ENCODE data around the gene RRP15. TPM values are rescaled to one million over a fixed set of nuclear protein-coding genes. Genes with fewer than 3 reads are reported as not detected.

The RRP15 gene
- total and polyA plus RNA-seq, 2 of the 13 experiments (the other 11 are each of a cell fraction or from before 2014, with no cell fraction given) = 2.1 to 37.5 TPM

DNA sequence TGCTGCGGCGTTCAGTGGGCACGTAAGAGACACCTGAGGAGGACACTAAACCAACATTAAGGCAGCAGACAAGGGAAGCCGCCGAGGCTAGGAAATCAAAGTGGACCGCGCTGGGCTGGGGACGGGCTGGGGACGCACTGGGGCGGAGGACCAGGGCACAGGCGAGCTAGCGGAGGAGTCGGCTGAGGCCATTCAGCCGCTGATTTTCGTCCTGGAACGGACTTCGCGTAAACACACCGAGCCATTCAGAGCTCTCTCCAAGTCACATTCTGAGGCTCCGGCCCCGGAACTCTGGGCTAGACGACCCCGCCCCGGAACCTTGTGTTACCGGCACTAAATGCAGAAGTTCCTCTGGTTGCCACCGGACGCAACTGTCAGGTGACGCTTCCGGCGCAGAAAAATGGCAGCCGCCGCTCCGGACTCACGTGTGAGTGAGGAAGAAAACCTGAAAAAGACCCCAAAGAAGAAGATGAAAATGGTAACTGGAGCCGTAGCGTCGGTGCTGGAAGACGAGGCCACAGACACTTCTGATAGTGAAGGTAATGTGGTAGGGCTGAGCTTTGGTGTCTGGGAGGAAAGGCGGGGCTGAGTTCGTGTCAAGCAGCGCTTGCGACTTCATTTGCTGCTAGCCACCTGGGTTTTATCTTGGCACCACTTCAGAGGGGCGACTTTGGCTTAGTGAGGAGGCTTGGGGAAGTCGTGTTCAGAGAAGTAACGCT is at the start of gene RRP15 (continued):
- TF ChIP-seq, protein P1, sequence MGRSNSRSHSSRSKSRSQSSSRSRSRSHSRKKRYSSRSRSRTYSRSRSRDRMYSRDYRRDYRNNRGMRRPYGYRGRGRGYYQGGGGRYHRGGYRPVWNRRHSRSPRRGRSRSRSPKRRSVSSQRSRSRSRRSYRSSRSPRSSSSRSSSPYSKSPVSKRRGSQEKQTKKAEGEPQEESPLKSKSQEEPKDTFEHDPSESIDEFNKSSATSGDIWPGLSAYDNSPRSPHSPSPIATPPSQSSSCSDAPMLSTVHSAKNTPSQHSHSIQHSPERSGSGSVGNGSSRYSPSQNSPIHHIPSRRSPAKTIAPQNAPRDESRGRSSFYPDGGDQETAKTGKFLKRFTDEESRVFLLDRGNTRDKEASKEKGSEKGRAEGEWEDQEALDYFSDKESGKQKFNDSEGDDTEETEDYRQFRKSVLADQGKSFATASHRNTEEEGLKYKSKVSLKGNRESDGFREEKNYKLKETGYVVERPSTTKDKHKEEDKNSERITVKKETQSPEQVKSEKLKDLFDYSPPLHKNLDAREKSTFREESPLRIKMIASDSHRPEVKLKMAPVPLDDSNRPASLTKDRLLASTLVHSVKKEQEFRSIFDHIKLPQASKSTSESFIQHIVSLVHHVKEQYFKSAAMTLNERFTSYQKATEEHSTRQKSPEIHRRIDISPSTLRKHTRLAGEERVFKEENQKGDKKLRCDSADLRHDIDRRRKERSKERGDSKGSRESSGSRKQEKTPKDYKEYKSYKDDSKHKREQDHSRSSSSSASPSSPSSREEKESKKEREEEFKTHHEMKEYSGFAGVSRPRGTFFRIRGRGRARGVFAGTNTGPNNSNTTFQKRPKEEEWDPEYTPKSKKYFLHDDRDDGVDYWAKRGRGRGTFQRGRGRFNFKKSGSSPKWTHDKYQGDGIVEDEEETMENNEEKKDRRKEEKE (IDR thresholded peaks at IDR 0.05) = no peak
- TF ChIP-seq ZFP82 (CRISPR knock-in tag; IDR thresholded peaks at IDR 0.05; ENCODE audit: borderline replicate concordance) (no peak), WIZ (CRISPR knock-in tag; IDR thresholded peaks at IDR 0.05) (peak; percentile 22; the same call in 1 of the 2 replicates), ZSCAN12 (CRISPR knock-in tag; IDR thresholded peaks at IDR 0.05) (no peak), ATM (IDR thresholded peaks at IDR 0.05; ENCODE audit: borderline replicate concordance) (no peak), ZNF788 (CRISPR knock-in tag; IDR thresholded peaks at IDR 0.05; ENCODE audit: borderline replicate concordance) (peak; percentile 95; the same call in 1 of the 2 replicates), CBX5 (CRISPR knock-in tag; IDR thresholded peaks at IDR 0.05; ENCODE audit: borderline replicate concordance) (peak; percentile 92; the same call in 1 of the 2 replicates), MLLT10 (CRISPR knock-in tag; IDR thresholded peaks at IDR 0.05) (no peak), ELF1 (CRISPR knock-in tag; IDR thresholded peaks at IDR 0.05) (peak; percentile 86), RXRB (CRISPR knock-in tag; IDR thresholded peaks at IDR 0.05; ENCODE audit: borderline replicate concordance) (peak; percentile 82), SALL1 (CRISPR knock-in tag; IDR thresholded peaks at IDR 0.05) (peak; percentile 79), ZSCAN31 (CRISPR knock-in tag; IDR thresholded peaks at IDR 0.05; ENCODE audit: low read depth) (peak; percentile 55; the same call in 1 of the 2 replicates), CHCHD3 (CRISPR knock-in tag; IDR thresholded peaks at IDR 0.05) (no peak), KAT7 (CRISPR knock-in tag; IDR thresholded peaks at IDR 0.05; ENCODE audit: borderline replicate concordance) (peak; percentile 76; the same call in 1 of the 2 replicates), SUZ12 (IDR thresholded peaks at IDR 0.05; ENCODE audit: low read depth, low read length) (no peak), TRIM24 (CRISPR knock-in tag; IDR thresholded peaks at IDR 0.05) (no peak), ZNF670 (CRISPR knock-in tag; IDR thresholded peaks at IDR 0.05; ENCODE audit: borderline replicate concordance) (no peak), ZFYVE20 (CRISPR knock-in tag; IDR thresholded peaks at IDR 0.05; ENCODE audit: borderline replicate concordance, low read depth) (0 out of 2 replicates have a peak, but pooled peaks have one; percentile 53), ZKSCAN8 (CRISPR knock-in tag; IDR thresholded peaks at IDR 0.05; ENCODE audit: borderline replicate concordance) (0 out of 2 replicates have a peak, but pooled peaks have one; percentile 63)
- TF ChIP-seq, protein P2, sequence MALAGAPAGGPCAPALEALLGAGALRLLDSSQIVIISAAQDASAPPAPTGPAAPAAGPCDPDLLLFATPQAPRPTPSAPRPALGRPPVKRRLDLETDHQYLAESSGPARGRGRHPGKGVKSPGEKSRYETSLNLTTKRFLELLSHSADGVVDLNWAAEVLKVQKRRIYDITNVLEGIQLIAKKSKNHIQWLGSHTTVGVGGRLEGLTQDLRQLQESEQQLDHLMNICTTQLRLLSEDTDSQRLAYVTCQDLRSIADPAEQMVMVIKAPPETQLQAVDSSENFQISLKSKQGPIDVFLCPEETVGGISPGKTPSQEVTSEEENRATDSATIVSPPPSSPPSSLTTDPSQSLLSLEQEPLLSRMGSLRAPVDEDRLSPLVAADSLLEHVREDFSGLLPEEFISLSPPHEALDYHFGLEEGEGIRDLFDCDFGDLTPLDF (CRISPR knock-in tag; IDR thresholded peaks at IDR 0.05) = 0 out of 2 replicates have a peak, but pooled peaks have one; percentile 35
- TF ChIP-seq, protein P3, sequence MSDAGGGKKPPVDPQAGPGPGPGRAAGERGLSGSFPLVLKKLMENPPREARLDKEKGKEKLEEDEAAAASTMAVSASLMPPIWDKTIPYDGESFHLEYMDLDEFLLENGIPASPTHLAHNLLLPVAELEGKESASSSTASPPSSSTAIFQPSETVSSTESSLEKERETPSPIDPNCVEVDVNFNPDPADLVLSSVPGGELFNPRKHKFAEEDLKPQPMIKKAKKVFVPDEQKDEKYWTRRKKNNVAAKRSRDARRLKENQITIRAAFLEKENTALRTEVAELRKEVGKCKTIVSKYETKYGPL (CRISPR knock-in tag; IDR thresholded peaks at IDR 0.05) = 0 out of 2 replicates have a peak, but pooled peaks have one; percentile 19
- TF ChIP-seq, protein P4, sequence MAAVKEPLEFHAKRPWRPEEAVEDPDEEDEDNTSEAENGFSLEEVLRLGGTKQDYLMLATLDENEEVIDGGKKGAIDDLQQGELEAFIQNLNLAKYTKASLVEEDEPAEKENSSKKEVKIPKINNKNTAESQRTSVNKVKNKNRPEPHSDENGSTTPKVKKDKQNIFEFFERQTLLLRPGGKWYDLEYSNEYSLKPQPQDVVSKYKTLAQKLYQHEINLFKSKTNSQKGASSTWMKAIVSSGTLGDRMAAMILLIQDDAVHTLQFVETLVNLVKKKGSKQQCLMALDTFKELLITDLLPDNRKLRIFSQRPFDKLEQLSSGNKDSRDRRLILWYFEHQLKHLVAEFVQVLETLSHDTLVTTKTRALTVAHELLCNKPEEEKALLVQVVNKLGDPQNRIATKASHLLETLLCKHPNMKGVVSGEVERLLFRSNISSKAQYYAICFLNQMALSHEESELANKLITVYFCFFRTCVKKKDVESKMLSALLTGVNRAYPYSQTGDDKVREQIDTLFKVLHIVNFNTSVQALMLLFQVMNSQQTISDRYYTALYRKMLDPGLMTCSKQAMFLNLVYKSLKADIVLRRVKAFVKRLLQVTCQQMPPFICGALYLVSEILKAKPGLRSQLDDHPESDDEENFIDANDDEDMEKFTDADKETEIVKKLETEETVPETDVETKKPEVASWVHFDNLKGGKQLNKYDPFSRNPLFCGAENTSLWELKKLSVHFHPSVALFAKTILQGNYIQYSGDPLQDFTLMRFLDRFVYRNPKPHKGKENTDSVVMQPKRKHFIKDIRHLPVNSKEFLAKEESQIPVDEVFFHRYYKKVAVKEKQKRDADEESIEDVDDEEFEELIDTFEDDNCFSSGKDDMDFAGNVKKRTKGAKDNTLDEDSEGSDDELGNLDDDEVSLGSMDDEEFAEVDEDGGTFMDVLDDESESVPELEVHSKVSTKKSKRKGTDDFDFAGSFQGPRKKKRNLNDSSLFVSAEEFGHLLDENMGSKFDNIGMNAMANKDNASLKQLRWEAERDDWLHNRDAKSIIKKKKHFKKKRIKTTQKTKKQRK (IDR thresholded peaks at IDR 0.05; ENCODE audit: low read length) = no peak

Measured in HepG2 (cell line).